GM23338 (cell line): ENCODE data around the gene CNOT6. TPM values are rescaled to one million over a fixed set of nuclear protein-coding genes. Genes with fewer than 3 reads are reported as not detected.

Source experiments
- ATAC-seq: fragments of 200-7000 bp; cut with Tn5 transposase; 3 replicates; pipeline ENCODE4 v1.9.1; 2020
- DNase-seq: peaks from one replicate; pipeline ENCODE4 v3.0.0-alpha.2; 2015; ENCODE audit warnings: low spot score
- H2AFZ ChIP-seq: fragments of 200-600 bp; sonication (generic); 2 replicates; pipeline ENCODE4 v1.8.0; 2016; ENCODE audit warnings: antibody characterized with exemption, mild to moderate bottlenecking, moderate library complexity
- H3F3A ChIP-seq: fragments of 200-600 bp; sonication (generic); replicated peaks from 2 replicates; pipeline ENCODE4 v1.8.0; 2017; ENCODE audit warnings: antibody characterized with exemption, mixed run types, low read depth
- H3K27ac ChIP-seq: fragments of 200-600 bp; sonication (generic); 2 replicates; pipeline ENCODE4 v1.6.1; 2016; ENCODE audit warnings: low read depth
- H3K27me3 ChIP-seq: fragments of 200-600 bp; sonication (generic); 2 replicates; pipeline ENCODE4 v1.8.0; 2016; ENCODE audit warnings: mild to moderate bottlenecking, mixed run types, moderate library complexity; ENCODE audit not compliant: insufficient read depth
- H3K36me3 ChIP-seq: fragments of 200-600 bp; sonication (generic); 2 replicates; pipeline ENCODE4 v1.8.0; 2016; ENCODE audit warnings: mild to moderate bottlenecking; ENCODE audit not compliant: insufficient read depth
- H3K4me1 ChIP-seq: fragments of 200-600 bp; sonication (generic); 2 replicates; pipeline ENCODE4 v1.8.0; 2016; ENCODE audit warnings: mild to moderate bottlenecking, moderate library complexity; ENCODE audit not compliant: insufficient read depth
- H3K4me2 ChIP-seq: fragments of 200-600 bp; sonication (generic); 2 replicates; pipeline ENCODE4 v1.7.1; 2017; ENCODE audit warnings: mixed run types
- H3K4me3 ChIP-seq: fragments of 200-600 bp; sonication (generic); 2 replicates; pipeline ENCODE4 v1.6.1; 2016; ENCODE audit warnings: mixed run types
- H3K79me2 ChIP-seq: fragments of 200-600 bp; sonication (generic); replicated peaks from 2 replicates; pipeline ENCODE4 v1.8.0; 2017; ENCODE audit warnings: mild to moderate bottlenecking; ENCODE audit not compliant: insufficient read depth
- H3K9me2 ChIP-seq: fragments of 200-600 bp; sonication (generic); 2 replicates; pipeline ENCODE4 v1.8.0; 2017; ENCODE audit not compliant: insufficient read depth
- H4K20me1 ChIP-seq: fragments of 200-600 bp; sonication (generic); replicated peaks from 2 replicates; pipeline ENCODE4 v1.8.0; 2017; ENCODE audit warnings: mild to moderate bottlenecking; ENCODE audit not compliant: insufficient read depth
- H3K27ac Mint-ChIP-seq: 2 replicates; pipeline ENCODE4 v1.8.0; 2020; ENCODE audit warnings: inconsistent platforms, mild to moderate bottlenecking, moderate library complexity, mixed read lengths
- H3K27me3 Mint-ChIP-seq: 3 replicates; pipeline ENCODE4 v1.8.0; 2022; ENCODE audit warnings: low read depth, mild to moderate bottlenecking, moderate library complexity, mixed read lengths, inconsistent platforms; ENCODE audit not compliant: insufficient read depth, poor library complexity
- H3K36me3 Mint-ChIP-seq: 3 replicates; pipeline ENCODE4 v1.8.0; 2021; ENCODE audit warnings: low read depth, mild to moderate bottlenecking, inconsistent platforms, moderate library complexity, mixed read lengths
- H3K4me1 Mint-ChIP-seq: 3 replicates; pipeline ENCODE4 v1.8.0; 2020; ENCODE audit warnings: mild to moderate bottlenecking, inconsistent platforms, mixed read lengths
- H3K4me3 Mint-ChIP-seq: 3 replicates; pipeline ENCODE4 v1.8.0; 2021; ENCODE audit warnings: moderate library complexity, mild to moderate bottlenecking, inconsistent platforms, mixed read lengths
- H3K9me3 Mint-ChIP-seq: 3 replicates; pipeline ENCODE4 v1.8.0; 2020; ENCODE audit warnings: moderate library complexity, mild to moderate bottlenecking, inconsistent platforms, mixed read lengths
- CREB1 ChIP-seq: fragments of 250-450 bp; sonication (Bioruptor Pico); IDR thresholded peaks from 2 replicates; pipeline ENCODE4 v1.5.0; 2020; ENCODE audit warnings: low read depth, mild to moderate bottlenecking, moderate library complexity
- CTCF ChIP-seq, 2 experiments: fragments of 200-600 bp in 1 of 2; sonication (generic) in 1 of 2; conservative IDR thresholded peaks; 2 replicates each; pipeline versions ENCODE4 v1.5.1 to v1.6.1; 2016 to 2017; ENCODE audit warnings: antibody characterized with exemption in 2 of 2, low read depth in 2 of 2, mild to moderate bottlenecking in 2 of 2, moderate library complexity in 1 of 2
- EZH2phosphoT487 ChIP-seq: fragments of 200-600 bp; sonication (generic); IDR thresholded peaks from one replicate; pipeline ENCODE4 v1.8.1; 2018; ENCODE audit warnings: antibody characterized with exemption; ENCODE audit not compliant: unreplicated experiment
- JUNB ChIP-seq: IDR thresholded peaks from one replicate; pipeline ENCODE4 v1.6.1; 2016; ENCODE audit warnings: antibody characterized with exemption; ENCODE audit not compliant: unreplicated experiment
- NANOG ChIP-seq: IDR thresholded peaks from 2 replicates; pipeline ENCODE4 v1.6.1; 2016; ENCODE audit warnings: antibody characterized with exemption, borderline replicate concordance
- REST ChIP-seq: IDR thresholded peaks from one replicate; pipeline ENCODE4 v1.6.1; 2018; ENCODE audit warnings: antibody characterized with exemption; ENCODE audit not compliant: unreplicated experiment
- ZNF331 ChIP-seq: fragments of 250-450 bp; sonication (Bioruptor Pico); IDR thresholded peaks from 2 replicates; pipeline ENCODE4 v1.5.0; 2020; ENCODE audit warnings: low read depth, mild to moderate bottlenecking, moderate library complexity
- ZNF462 ChIP-seq: fragments of 250-450 bp; sonication (Bioruptor Pico); IDR thresholded peaks from 2 replicates; pipeline ENCODE4 v1.5.0; 2020; ENCODE audit warnings: mild to moderate bottlenecking, moderate library complexity
- polyA plus RNA-seq: library from polyadenylated mRNA; unstranded; fragments of >200 nt; fragmentation: Nextera tagmentation; extraction: Ambion mirVana; gene quantifications from 2 replicates; pipeline ENCODE4 v1.2.1, GENCODE V29; 2016
- total RNA-seq: library from RNA; depleted of rRNA; stranded (reverse); fragments of >200 nt; shearing (Covaris generic); gene quantifications from 2 replicates; pipeline ENCODE4 v1.2.3, GENCODE V29; 2014

The CNOT6 gene
- total and polyA plus RNA-seq, 2 experiments from 2014 or later = 14.6 to 38.7 TPM

- peaks cover 4% of the 10 kb centered on the region for H3K27me3 Mint-ChIP-seq
- Histone ChIP-seq H3K4me2 (no peak overlapping the region), H3K9me2 (no peaks in the 10 kb centered on the region), H3K79me2 (no peaks in the 10 kb centered on the region), H3K27me3 (no peaks in the 10 kb centered on the region), H2AFZ (no peak overlapping the region), H3K4me1 (peaks cover 12% of the 10 kb centered on the region), H3K4me3 (no peak overlapping the region), H3F3A (no peaks in the 10 kb centered on the region), H4K20me1 (no peaks in the 10 kb centered on the region), H3K36me3 (no peaks in the 10 kb centered on the region), H3K27ac (no peak overlapping the region)
- H3K4me1 Mint-ChIP-seq = peaks cover 13% of the 10 kb centered on the region
- no peak overlapping the region for H3K27ac Mint-ChIP-seq
- peaks cover 31% of the 10 kb centered on the region for H3K36me3 Mint-ChIP-seq
- no peak for ATAC-seq
- TF ChIP-seq EZH2phosphoT487 (no peak), NANOG (no peak), ZNF462 (CRISPR knock-in tag) (no peak), CTCF (conservative IDR thresholded peaks at IDR 0.05; ENCODE audit: low read depth in 2 of 2) (no peak), REST (no peak), CREB1 (no peak), JUNB (no peak), ZNF331 (CRISPR knock-in tag) (no peak)
- no peak for DNase-seq
- no peak overlapping the region for H3K4me3 Mint-ChIP-seq
- H3K9me3 Mint-ChIP-seq = peaks cover 24% of the 10 kb centered on the region
Measured at GRCh38 chr5:180487556-180487955, 6.6 kb upstream of the CNOT6 start.
